Gastrocnemius medialis (tissue), 4 donors: ENCODE measurements around the gene TEX52. TPM values are rescaled to one million over a fixed set of nuclear protein-coding genes. Genes with fewer than 3 reads are reported as not detected.

ENCODE experiments used
- ATAC-seq, 2 donors: fragments of 150-250 bp; one replicate each; pipeline ENCODE4 v1.9.1; 2016
- DNase-seq, 2 donors: peaks; one replicate each; pipeline ENCODE4 v3.0.0-alpha.2; 2019
- H3K27ac ChIP-seq, 4 donors: fragments of 200-600 bp; sonication (generic); 1 replicate in 1 of 4; 2 replicates in 3 of 4; pipeline ENCODE4 v1.5.1; 2016 to 2018; ENCODE audit warnings: mild to moderate bottlenecking in 2 of 4, moderate library complexity in 1 of 4
- H3K27me3 ChIP-seq, 3 donors: fragments of 200-600 bp; sonication (generic) in 2 of 3; 1 replicate in 1 of 3; 2 replicates in 2 of 3; pipeline versions ENCODE4 v1.5.1 to v1.6.0; 2016 to 2019; ENCODE audit warnings: mild to moderate bottlenecking in 1 of 3, moderate library complexity in 1 of 3
- H3K36me3 ChIP-seq, 2 donors: fragments of 200-600 bp; sonication (generic) in 1 of 2; one replicate each; pipeline ENCODE4 v1.5.1; 2017 to 2018
- H3K4me1 ChIP-seq, 2 donors: fragments of 200-600 bp; sonication (generic) in 1 of 2; one replicate each; pipeline ENCODE4 v1.5.1; 2016 to 2017; ENCODE audit warnings: mild to moderate bottlenecking in 2 of 2
- H3K4me3 ChIP-seq, 4 donors: fragments of 200-600 bp; sonication (generic) in 3 of 4; 1 replicate in 1 of 4; 2 replicates in 3 of 4; pipeline ENCODE4 v1.5.1; 2016 to 2019; ENCODE audit warnings: mild to moderate bottlenecking in 2 of 4
- H3K9me3 ChIP-seq, 3 donors: fragments of 200-600 bp; sonication (generic) in 2 of 3; 1 replicate in 1 of 3; 2 replicates in 2 of 3; pipeline ENCODE4 v1.5.1; 2016 to 2019
- POLR2A ChIP-seq, 2 donors: fragments of 450-650 bp; IDR thresholded peaks; one replicate each; pipeline ENCODE4 v1.6.1; 2017; ENCODE audit warnings: antibody characterized with exemption in 2 of 2, mild to moderate bottlenecking in 2 of 2, moderate library complexity in 2 of 2
- in situ Hi-C, 4 donors: fragments of 200-750 bp; cut with MboI; loops; one replicate each; pipeline versions ENCODE4 v1.15.0 to v1.8.0; 2017; ENCODE audit warnings: low sequenced_read_pairs in 4 of 4
- intact Hi-C: fragments of 100-400 bp; cut with DNase I; formaldehyde crosslinking; loops from one replicate; pipeline ENCODE4 v1.15.1; 2023; ENCODE audit warnings: low total_unique reads
- total RNA-seq, 4 donors: library from RNA; depleted of rRNA; stranded (reverse); fragments of >200 nt; gene quantifications; one replicate each; pipeline versions ENCODE4 v1.1.0 to v1.2.3, GENCODE V29; 2016
- TF ChIP-seq, protein P1 (sequence below), 5 experiments: fragments of 450-650 bp in 3 of 5; fragments of 200-600 bp in 2 of 5; sonication (generic) in 2 of 5; IDR thresholded peaks in 4 of 5; conservative IDR thresholded peaks in 1 of 5; 1 replicate in 4 of 5; 2 replicates in 1 of 5; pipeline ENCODE4 v1.5.1; 2016 to 2019; ENCODE audit warnings: antibody characterized with exemption in 5 of 5, mild to moderate bottlenecking in 3 of 5, moderate library complexity in 3 of 5

The TEX52 gene
- total RNA-seq, 4 donors from 2014 or later = 0.68 TPM; not detected in 3

DNA sequence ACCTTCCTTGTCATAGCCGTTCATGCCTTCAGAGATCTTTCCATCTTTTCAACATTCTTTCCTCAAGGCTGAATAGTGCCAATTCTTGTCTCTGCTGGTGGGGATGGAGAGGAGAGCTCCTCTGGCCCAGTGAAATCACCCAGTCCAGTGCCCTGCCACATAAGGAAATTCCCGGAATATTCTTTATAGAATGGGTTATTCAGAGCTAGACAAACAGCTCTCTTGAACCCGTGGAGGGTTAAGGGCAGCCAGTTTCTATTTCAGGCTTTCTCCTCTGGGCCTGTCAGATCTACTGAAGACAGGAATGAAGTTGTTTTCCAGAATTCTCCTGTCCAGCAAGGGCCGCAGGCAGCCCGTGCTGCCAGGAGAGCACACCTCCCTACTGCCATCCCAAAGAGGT lies 13.9 kb downstream of the TEX52 start:
- Histone ChIP-seq H3K27ac (peak overlapping the region in 1 of 4 donors; percentile 25), H3K4me1 (no peaks in the 10 kb centered on the region), H3K4me3 (no peak overlapping the region), H3K9me3 (no peaks in the 10 kb centered on the region), H3K27me3 (no peaks in the 10 kb centered on the region), H3K36me3 (no peaks in the 10 kb centered on the region)
- ATAC-seq (peak in 1 of 2 donors; percentile 18), DNase-seq (no peak)
- in situ Hi-C loops (no loop called here), intact Hi-C loops (no loop called here)
- TF ChIP-seq, protein P1, sequence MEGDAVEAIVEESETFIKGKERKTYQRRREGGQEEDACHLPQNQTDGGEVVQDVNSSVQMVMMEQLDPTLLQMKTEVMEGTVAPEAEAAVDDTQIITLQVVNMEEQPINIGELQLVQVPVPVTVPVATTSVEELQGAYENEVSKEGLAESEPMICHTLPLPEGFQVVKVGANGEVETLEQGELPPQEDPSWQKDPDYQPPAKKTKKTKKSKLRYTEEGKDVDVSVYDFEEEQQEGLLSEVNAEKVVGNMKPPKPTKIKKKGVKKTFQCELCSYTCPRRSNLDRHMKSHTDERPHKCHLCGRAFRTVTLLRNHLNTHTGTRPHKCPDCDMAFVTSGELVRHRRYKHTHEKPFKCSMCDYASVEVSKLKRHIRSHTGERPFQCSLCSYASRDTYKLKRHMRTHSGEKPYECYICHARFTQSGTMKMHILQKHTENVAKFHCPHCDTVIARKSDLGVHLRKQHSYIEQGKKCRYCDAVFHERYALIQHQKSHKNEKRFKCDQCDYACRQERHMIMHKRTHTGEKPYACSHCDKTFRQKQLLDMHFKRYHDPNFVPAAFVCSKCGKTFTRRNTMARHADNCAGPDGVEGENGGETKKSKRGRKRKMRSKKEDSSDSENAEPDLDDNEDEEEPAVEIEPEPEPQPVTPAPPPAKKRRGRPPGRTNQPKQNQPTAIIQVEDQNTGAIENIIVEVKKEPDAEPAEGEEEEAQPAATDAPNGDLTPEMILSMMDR (IDR thresholded peaks at IDR 0.05 in 4 of 5, conservative IDR thresholded peaks at IDR 0.05 in 1 of 5) = no peak
- no peak for TF ChIP-seq POLR2A (IDR thresholded peaks at IDR 0.05)

GRCh38 chr12:2841056-2841650 lies 15.7 kb downstream of the TEX52 start:
- in situ Hi-C loops = no loop called here

DNA sequence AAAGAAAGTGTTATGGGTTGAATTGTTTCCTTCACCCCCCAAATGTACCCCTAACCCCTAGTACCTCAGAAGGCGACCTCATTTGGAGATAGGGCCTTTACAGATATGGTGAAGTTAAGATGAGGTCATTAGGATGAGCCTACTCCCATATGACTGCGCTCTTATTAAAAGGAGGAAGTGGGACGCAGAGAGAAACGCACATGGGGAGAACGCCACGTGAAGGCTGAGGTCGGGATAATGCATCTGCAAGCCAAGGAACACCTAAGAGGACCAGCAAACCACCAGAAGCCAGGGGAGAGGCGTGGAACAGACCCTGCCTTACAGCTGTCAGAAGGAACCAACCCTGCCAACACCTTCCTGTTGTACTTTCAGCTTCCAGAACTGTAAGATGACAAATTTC lies 20.3 kb downstream of the TEX52 start:
- no peak for ATAC-seq
- TF ChIP-seq, protein P1 (IDR thresholded peaks at IDR 0.05 in 4 of 5, conservative IDR thresholded peaks at IDR 0.05 in 1 of 5) = no peak
- TF ChIP-seq POLR2A (IDR thresholded peaks at IDR 0.05) = no peak
- H3K9me3 ChIP-seq = no peaks in the 10 kb centered on the region
- H3K27ac ChIP-seq = no peak overlapping the region
- H3K4me1 ChIP-seq = peaks cover 0 to 6% of the 10 kb centered on the region in 2 donors
- peaks cover 0 to 4% (median 0%) of the 10 kb centered on the region in 3 donors for H3K27me3 ChIP-seq
- in situ Hi-C loops = no loop called here
- intact Hi-C loops = no loop called here
- DNase-seq = no peak
- no peaks in the 10 kb centered on the region for H3K36me3 ChIP-seq
- no peak overlapping the region for H3K4me3 ChIP-seq

More at GRCh38 chr12:2841056-2841650, 15.7 kb downstream of the TEX52 start:
- ATAC-seq (no peak), DNase-seq (no peak)
- Histone ChIP-seq H3K4me3 (no peak overlapping the region), H3K36me3 (no peaks in the 10 kb centered on the region), H3K4me1 (no peaks in the 10 kb centered on the region), H3K27me3 (no peaks in the 10 kb centered on the region), H3K9me3 (no peaks in the 10 kb centered on the region), H3K27ac (no peak overlapping the region)
- TF ChIP-seq, protein P1 (IDR thresholded peaks at IDR 0.05 in 4 of 5, conservative IDR thresholded peaks at IDR 0.05 in 1 of 5) = no peak
- TF ChIP-seq POLR2A (IDR thresholded peaks at IDR 0.05) = no peak
- intact Hi-C loops = no loop called here

- TF ChIP-seq POLR2A (IDR thresholded peaks at IDR 0.05) = no peak
- TF ChIP-seq, protein P1 (IDR thresholded peaks at IDR 0.05 in 4 of 5, conservative IDR thresholded peaks at IDR 0.05 in 1 of 5) = no peak
- Histone ChIP-seq H3K27ac (no peak overlapping the region), H3K4me1 (peaks cover 0 to 6% of the 10 kb centered on the region in 2 donors), H3K36me3 (no peaks in the 10 kb centered on the region), H3K9me3 (no peaks in the 10 kb centered on the region), H3K27me3 (peaks cover 0 to 4% (median 0%) of the 10 kb centered on the region in 3 donors), H3K4me3 (no peak overlapping the region)
- DNase-seq (no peak), ATAC-seq (no peak)
- intact Hi-C loops (no loop called here), in situ Hi-C loops (no loop called here)
Measured at GRCh38 chr12:2835691-2836403, 21.0 kb downstream of the TEX52 start.
